ENCODE results near the gene YAP1.

DNA sequence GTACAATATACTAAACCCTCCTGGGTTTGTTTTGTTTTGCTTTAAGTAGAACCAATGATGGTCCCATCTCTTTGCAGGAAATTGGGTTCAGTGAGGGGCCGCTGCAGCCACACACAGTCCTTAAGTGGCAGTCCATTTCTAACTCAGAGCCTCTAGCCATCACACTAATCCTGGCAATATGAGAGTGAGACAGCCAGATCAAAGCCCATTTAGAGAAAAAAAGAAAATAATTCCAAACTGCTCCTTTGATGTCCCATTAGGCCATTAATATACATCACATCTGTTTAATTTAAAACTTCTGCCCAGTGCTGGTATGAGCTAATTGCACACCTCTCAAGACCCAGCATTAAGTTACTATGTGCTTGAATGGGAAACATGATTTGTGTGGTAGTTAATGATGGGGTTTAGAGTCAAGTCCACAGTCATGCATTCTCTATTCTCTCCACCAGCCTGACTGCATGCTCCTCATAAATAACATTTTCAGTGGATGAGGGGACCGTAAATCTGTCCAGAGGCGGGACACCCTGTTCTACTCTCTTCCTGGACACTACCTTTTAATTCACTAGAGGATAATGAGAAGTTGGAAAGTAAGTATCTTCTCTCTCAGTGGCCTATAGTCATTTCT is 153.2 kb downstream of the YAP1 start:
- TF ChIP-seq CTCF (IDR thresholded peaks at IDR 0.05; ENCODE audit: poor library complexity) (no peak), EZH2 (IDR thresholded peaks at IDR 0.05; ENCODE audit: borderline replicate concordance) (no peak), EZH2phosphoT487 (IDR thresholded peaks at IDR 0.05; ENCODE audit: low read depth, severe bottlenecking, unreplicated experiment) (no peak)
